SK-N-SH treated with all-trans-retinoic acid at 6 μM for 48 hours (cell line): ENCODE data around the gene CRADD.

Experiments
- BACH2 ChIP-seq: fragments of 250-450 bp; sonication (Bioruptor Pico); IDR thresholded peaks from 2 replicates; pipeline ENCODE4 v1.9.0; 2021; ENCODE audit warnings: mild to moderate bottlenecking, borderline replicate concordance
- CREB5 ChIP-seq: fragments of 250-450 bp; sonication (Bioruptor Pico); IDR thresholded peaks from 2 replicates; pipeline ENCODE4 v1.5.1; 2020; ENCODE audit warnings: low read depth, mild to moderate bottlenecking, moderate library complexity
- PPARA ChIP-seq: fragments of 250-450 bp; sonication (Bioruptor Pico); IDR thresholded peaks from 2 replicates; pipeline ENCODE4 v1.5.0; 2020; ENCODE audit warnings: mild to moderate bottlenecking, borderline replicate concordance
- TOX ChIP-seq: fragments of 250-450 bp; sonication (Bioruptor Pico); IDR thresholded peaks from 2 replicates; pipeline ENCODE4 v1.8.0; 2021; ENCODE audit warnings: mild to moderate bottlenecking, moderate library complexity, borderline replicate concordance
- ZNF8 ChIP-seq: fragments of 450-650 bp; formaldehyde crosslinking; IDR thresholded peaks from 2 replicates; pipeline ENCODE4 v1.5.0; 2020; ENCODE audit warnings: mild to moderate bottlenecking, moderate library complexity

DNA sequence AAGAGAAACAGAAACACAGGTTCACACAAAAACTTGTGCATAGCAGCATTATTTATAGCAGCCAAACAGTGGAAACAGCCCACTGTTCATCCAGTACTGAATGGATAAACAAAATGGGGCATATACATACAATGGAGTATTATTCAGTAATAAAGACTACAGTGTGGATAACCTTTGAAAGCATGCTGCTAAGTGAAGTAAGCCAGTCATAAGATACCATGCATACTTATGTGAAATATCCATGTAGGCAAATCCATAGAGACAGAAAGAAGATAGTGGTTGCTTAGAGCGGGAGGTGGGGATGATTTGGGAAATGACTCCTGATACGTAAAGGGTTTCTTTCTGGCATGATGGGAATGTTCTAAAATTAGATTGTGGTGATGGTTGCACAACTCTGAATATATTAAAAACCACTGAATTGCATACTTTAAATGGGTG lies 99.4 kb downstream of the CRADD start:
- no peak for TF ChIP-seq PPARA (CRISPR knock-in tag)
- no peak for TF ChIP-seq BACH2 (CRISPR knock-in tag)
- TF ChIP-seq ZNF8 (CRISPR knock-in tag): no peak
- TF ChIP-seq CREB5: 0 out of 2 replicates have a peak, but pooled peaks have one; percentile 19
- TF ChIP-seq TOX: no peak
